ENCODE results near the gene AP1M1.
A peak's percentile ranks its signal among the peaks of the same experiment; 100 is the strongest.

Gene AP1M1

GRCh38 chr19:16185123-16185767 is 12.5 kb upstream of the AP1M1 start, which contains the start of gene FAM32A:
FAM32A (plus strand) TSS chr19:16185410; CDS start chr19:16185443, 33 bp downstream.
- DNase-seq (ENCODE audit: low read depth in 2 of 2) = peak; percentile 98 to 99

- DNase-seq (ENCODE audit: low read depth in 2 of 2) = no peak
These were observed 12.0 kb upstream of the AP1M1 start for GRCh38 chr19:16185768-16186123.

GRCh38 chr19:16188521-16188920 is 9.2 kb upstream of the AP1M1 start:
- no peak for DNase-seq (ENCODE audit: low read depth in 2 of 2)

- DNase-seq (ENCODE audit: low read depth in 2 of 2) = no peak
These were observed 7.5 kb upstream of the AP1M1 start for GRCh38 chr19:16190198-16190597.

- no peak for DNase-seq (ENCODE audit: low read depth in 2 of 2)
These were observed 7.0 kb upstream of the AP1M1 start for GRCh38 chr19:16190736-16191135.

- DNase-seq (ENCODE audit: low read depth in 2 of 2) = no peak
These were observed 6.3 kb upstream of the AP1M1 start for GRCh38 chr19:16191216-16191908.

- no peak for DNase-seq (ENCODE audit: low read depth in 2 of 2)
These were observed 4.2 kb upstream of the AP1M1 start for GRCh38 chr19:16193466-16193865.

- no peak for DNase-seq (ENCODE audit: low read depth in 2 of 2)
These were observed 506 bp upstream of the AP1M1 start for GRCh38 chr19:16197188-16197621.

GRCh38 chr19:16198370-16198651 is 600 bp downstream of the AP1M1 start:
- no peak for DNase-seq (ENCODE audit: low read depth in 2 of 2)

- no peak for DNase-seq (ENCODE audit: low read depth in 2 of 2)
These were observed 1.7 kb downstream of the AP1M1 start for GRCh38 chr19:16199275-16199932.

GRCh38 chr19:16200038-16201010 is 2.6 kb downstream of the AP1M1 start:
- DNase-seq (ENCODE audit: low read depth in 2 of 2) = no peak

GRCh38 chr19:16201011-16201391 is 3.3 kb downstream of the AP1M1 start:
- no peak for DNase-seq (ENCODE audit: low read depth in 2 of 2)

- no peak for DNase-seq (ENCODE audit: low read depth in 2 of 2)
These were observed 4.9 kb downstream of the AP1M1 start for GRCh38 chr19:16202320-16203255.

GRCh38 chr19:16203256-16204004 is 5.7 kb downstream of the AP1M1 start:
- DNase-seq (ENCODE audit: low read depth in 2 of 2) = no peak

- DNase-seq (ENCODE audit: low read depth in 2 of 2) = no peak
These were observed 6.2 kb downstream of the AP1M1 start for GRCh38 chr19:16204005-16204294.

GRCh38 chr19:16205205-16206045 is 7.7 kb downstream of the AP1M1 start:
- no peak for DNase-seq (ENCODE audit: low read depth in 2 of 2)

GRCh38 chr19:16206046-16206605 is 8.4 kb downstream of the AP1M1 start:
- no peak for DNase-seq (ENCODE audit: low read depth in 2 of 2)

GRCh38 chr19:16206637-16207036 is 8.9 kb downstream of the AP1M1 start:
- DNase-seq (ENCODE audit: low read depth in 2 of 2) = no peak

- no peak for DNase-seq (ENCODE audit: low read depth in 2 of 2)
These were observed 9.4 kb downstream of the AP1M1 start for GRCh38 chr19:16207063-16207462.
